Sigmoid colon (tissue), 7 donors: ENCODE results near the gene PLD1. TPM values are rescaled to one million over a fixed set of nuclear protein-coding genes. Genes with fewer than 3 reads are reported as not detected.

Source experiments
- DNase-seq: peaks from one replicate; pipeline ENCODE4 v3.0.0-alpha.2; 2019
- H3K27ac ChIP-seq, 4 donors: fragments of 200-600 bp; sonication (generic); one replicate each; pipeline ENCODE4 v1.5.1; 2016 to 2019; ENCODE audit warnings: mild to moderate bottlenecking in 1 of 4
- H3K27me3 ChIP-seq, 3 donors: fragments of 200-600 bp; sonication (generic); one replicate each; pipeline ENCODE4 v1.5.1; 2019; ENCODE audit warnings: mild to moderate bottlenecking in 1 of 3
- H3K36me3 ChIP-seq, 4 donors: fragments of 200-600 bp; sonication (generic); one replicate each; pipeline ENCODE4 v1.5.1; 2016 to 2019
- H3K4me1 ChIP-seq, 4 donors: fragments of 200-600 bp; sonication (generic); one replicate each; pipeline ENCODE4 v1.5.1; 2017 to 2019
- H3K4me3 ChIP-seq, 4 donors: fragments of 200-600 bp; sonication (generic); one replicate each; pipeline ENCODE4 v1.5.1; 2017 to 2019; ENCODE audit warnings: mild to moderate bottlenecking in 2 of 4, moderate library complexity in 1 of 4
- H3K9me3 ChIP-seq, 4 donors: fragments of 200-600 bp in 3 of 4; sonication (generic) in 3 of 4; one replicate each; pipeline versions ENCODE4 v1.5.1 to v1.6.1; 2013 to 2019
- CTCF ChIP-seq, 4 experiments: fragments of 450-650 bp in 3 of 4; fragments of 200-600 bp in 1 of 4; IDR thresholded peaks; one replicate each; pipeline ENCODE4 v1.5.1; 2016 to 2019; ENCODE audit warnings: antibody characterized with exemption in 4 of 4, mild to moderate bottlenecking in 3 of 4, moderate library complexity in 2 of 4
- EP300 ChIP-seq, 4 donors: sonication (generic); formaldehyde crosslinking; IDR thresholded peaks; one replicate each; pipeline ENCODE4 v1.6.1; 2017; ENCODE audit warnings: antibody characterized with exemption in 4 of 4
- POLR2A ChIP-seq, 2 donors: fragments of 450-650 bp; IDR thresholded peaks; one replicate each; pipeline ENCODE4 v1.6.1; 2016; ENCODE audit warnings: antibody characterized with exemption in 2 of 2, mild to moderate bottlenecking in 2 of 2, moderate library complexity in 2 of 2
- POLR2AphosphoS5 ChIP-seq, 4 donors: sonication (generic); formaldehyde crosslinking; IDR thresholded peaks; one replicate each; pipeline ENCODE4 v1.6.1; 2017; ENCODE audit warnings: antibody characterized with exemption in 4 of 4
- WGBS, 2 donors: extraction: QIAGEN DNeasy Blood & Tissue Kit; methylation state at CpG; one replicate each; pipeline ENCODE4 v1.1.7; 2013; 5-methylcytosine and 5-hydroxymethylcytosine counted together
- intact Hi-C: fragments of 100-400 bp; cut with DNase I; formaldehyde crosslinking; loops from one replicate; pipeline ENCODE4 v1.15.1; 2023
- polyA plus RNA-seq, 3 donors: library from polyadenylated mRNA; stranded (reverse); fragments of 200-250 nt; gene quantifications; one replicate each; pipeline ENCODE4 v1.2.3, GENCODE V29; 2013
- total RNA-seq, 4 donors: library from RNA; depleted of rRNA; stranded (reverse); fragments of >200 nt; gene quantifications; one replicate each; pipeline ENCODE4 v1.1.0, GENCODE V29; 2016
- donor health status: healthy with polysubstance abuse.
- donor health status: Bipolar disorder and iron deficiency.
- donor health status: healthy.

Gene PLD1
- total and polyA plus RNA-seq, 7 donors = 8.6 to 24.3 (median 12.2) TPM

GRCh38 chr3:171712171-171712938 lies 97.9 kb downstream of the PLD1 start:
- intact Hi-C loops = no loop called here
- peaks cover 0 to 1% (median 0%) of the 10 kb centered on the region in 4 donors for H3K9me3 ChIP-seq
- no peak for DNase-seq
- H3K4me3 ChIP-seq = no peak overlapping the region
- H3K27me3 ChIP-seq = no peaks in the 10 kb centered on the region
- H3K4me1 ChIP-seq = no peaks in the 10 kb centered on the region
- TF ChIP-seq CTCF (IDR thresholded peaks at IDR 0.05) (no peak), POLR2A (IDR thresholded peaks at IDR 0.05) (no peak), EP300 (IDR thresholded peaks at IDR 0.05) (no peak), POLR2AphosphoS5 (IDR thresholded peaks at IDR 0.05) (no peak)
- peaks cover 0 to 6% (median 0%) of the 10 kb centered on the region in 4 donors for H3K36me3 ChIP-seq
- no peak overlapping the region for H3K27ac ChIP-seq
- 77 to 92% methylated on average over 8 of the region's 8 CpGs for WGBS, 2 donors

GRCh38 chr3:171711461-171712170 lies 98.7 kb downstream of the PLD1 start:
- H3K27ac ChIP-seq = no peak overlapping the region
- H3K36me3 ChIP-seq = peaks cover 0 to 6% (median 0%) of the 10 kb centered on the region in 4 donors

GRCh38 chr3:171710359-171710758 lies 99.9 kb downstream of the PLD1 start:
- Histone ChIP-seq H3K36me3 (peaks cover 0 to 6% (median 0%) of the 10 kb centered on the region in 4 donors), H3K9me3 (no peaks in the 10 kb centered on the region), H3K27ac (no peak overlapping the region), H3K4me1 (no peaks in the 10 kb centered on the region), H3K4me3 (no peak overlapping the region), H3K27me3 (no peaks in the 10 kb centered on the region)
- TF ChIP-seq CTCF (IDR thresholded peaks at IDR 0.05) = no peak
- no peak for DNase-seq
- 91 to 97% methylated on average over 17 of the region's 17 CpGs for WGBS, 2 donors
- intact Hi-C loops = no loop called here

More at GRCh38 chr3:171711461-171712170, 98.7 kb downstream of the PLD1 start:
- no peak for DNase-seq
- Histone ChIP-seq H3K27me3 (no peaks in the 10 kb centered on the region), H3K9me3 (peaks cover 0 to 1% (median 0%) of the 10 kb centered on the region in 4 donors), H3K4me1 (no peaks in the 10 kb centered on the region), H3K4me3 (no peak overlapping the region)
- 63 to 97% methylated on average over 3 of the region's 3 CpGs for WGBS, 2 donors
- intact Hi-C loops = no loop called here
- TF ChIP-seq EP300 (IDR thresholded peaks at IDR 0.05) (no peak), POLR2AphosphoS5 (IDR thresholded peaks at IDR 0.05) (no peak), POLR2A (IDR thresholded peaks at IDR 0.05) (no peak), CTCF (IDR thresholded peaks at IDR 0.05) (no peak)

GRCh38 chr3:171704814-171705213 lies 105.5 kb downstream of the PLD1 start:
- Histone ChIP-seq H3K36me3 (peaks cover 0 to 6% (median 0%) of the 10 kb centered on the region in 4 donors), H3K27me3 (no peaks in the 10 kb centered on the region), H3K4me3 (no peak overlapping the region), H3K9me3 (peaks cover 0 to 5% (median 3%) of the 10 kb centered on the region in 4 donors), H3K4me1 (no peaks in the 10 kb centered on the region), H3K27ac (no peak overlapping the region)
- intact Hi-C loops = loop anchor here (5.0 kb wide), 1 partner anchor 127 kb away; no protein-coding TSS in a partner anchor
- DNase-seq = no peak
- WGBS, 2 donors = 95 to 96% methylated on average over 8 of the region's 8 CpGs
- TF ChIP-seq POLR2A (IDR thresholded peaks at IDR 0.05) (no peak), CTCF (IDR thresholded peaks at IDR 0.05) (no peak), EP300 (IDR thresholded peaks at IDR 0.05) (no peak), POLR2AphosphoS5 (IDR thresholded peaks at IDR 0.05) (no peak)
